Measurements from ENCODE around the gene RDH5.

Gene RDH5

DNA sequence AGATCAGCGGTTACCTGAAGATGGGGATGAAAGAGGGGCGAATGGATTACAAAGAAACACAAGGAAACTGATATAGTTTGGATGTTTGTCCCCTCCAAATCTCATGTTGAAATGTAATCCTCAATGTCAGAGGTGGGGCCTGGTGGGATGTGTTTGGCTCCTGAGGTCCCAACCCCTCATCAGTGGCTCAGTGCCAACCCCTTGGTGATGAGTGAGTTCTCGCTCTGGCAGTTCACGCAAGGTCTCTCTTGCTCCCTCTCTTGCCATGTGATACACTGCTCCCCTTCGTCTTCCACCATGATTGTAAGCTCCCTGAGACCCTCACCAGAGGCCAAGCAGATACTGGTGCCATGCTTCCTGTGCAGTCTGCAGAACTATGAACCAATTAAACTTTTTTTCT, 40.5 kb upstream of the RDH5 start:
- TF ChIP-seq FOXM1 (IDR thresholded peaks at IDR 0.05; ENCODE audit: borderline replicate concordance, low read depth) (no peak), CEBPB (IDR thresholded peaks at IDR 0.05) (no peak), EGR1 (IDR thresholded peaks at IDR 0.05) (no peak), ZBTB7A (IDR thresholded peaks at IDR 0.05; ENCODE audit: low read depth) (no peak), TAF1 (IDR thresholded peaks at IDR 0.05; ENCODE audit: low read depth) (no peak), RAD21 (IDR thresholded peaks at IDR 0.05; ENCODE audit: low read depth) (no peak), REST (IDR thresholded peaks at IDR 0.05; ENCODE audit: low read depth) (no peak), YY1 (IDR thresholded peaks at IDR 0.05; ENCODE audit: low read depth) (no peak), EP300 (IDR thresholded peaks at IDR 0.05; ENCODE audit: borderline replicate concordance) (no peak), MAX (IDR thresholded peaks at IDR 0.05) (no peak), NFIC (IDR thresholded peaks at IDR 0.05) (no peak), CREB1 (IDR thresholded peaks at IDR 0.05; ENCODE audit: low read depth) (no peak), TEAD4 (IDR thresholded peaks at IDR 0.05) (no peak), TCF12 (IDR thresholded peaks at IDR 0.05; ENCODE audit: low read depth) (no peak)
- TF ChIP-seq, protein P1, sequence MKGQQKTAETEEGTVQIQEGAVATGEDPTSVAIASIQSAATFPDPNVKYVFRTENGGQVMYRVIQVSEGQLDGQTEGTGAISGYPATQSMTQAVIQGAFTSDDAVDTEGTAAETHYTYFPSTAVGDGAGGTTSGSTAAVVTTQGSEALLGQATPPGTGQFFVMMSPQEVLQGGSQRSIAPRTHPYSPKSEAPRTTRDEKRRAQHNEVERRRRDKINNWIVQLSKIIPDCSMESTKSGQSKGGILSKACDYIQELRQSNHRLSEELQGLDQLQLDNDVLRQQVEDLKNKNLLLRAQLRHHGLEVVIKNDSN (IDR thresholded peaks at IDR 0.05), result no peak

DNA sequence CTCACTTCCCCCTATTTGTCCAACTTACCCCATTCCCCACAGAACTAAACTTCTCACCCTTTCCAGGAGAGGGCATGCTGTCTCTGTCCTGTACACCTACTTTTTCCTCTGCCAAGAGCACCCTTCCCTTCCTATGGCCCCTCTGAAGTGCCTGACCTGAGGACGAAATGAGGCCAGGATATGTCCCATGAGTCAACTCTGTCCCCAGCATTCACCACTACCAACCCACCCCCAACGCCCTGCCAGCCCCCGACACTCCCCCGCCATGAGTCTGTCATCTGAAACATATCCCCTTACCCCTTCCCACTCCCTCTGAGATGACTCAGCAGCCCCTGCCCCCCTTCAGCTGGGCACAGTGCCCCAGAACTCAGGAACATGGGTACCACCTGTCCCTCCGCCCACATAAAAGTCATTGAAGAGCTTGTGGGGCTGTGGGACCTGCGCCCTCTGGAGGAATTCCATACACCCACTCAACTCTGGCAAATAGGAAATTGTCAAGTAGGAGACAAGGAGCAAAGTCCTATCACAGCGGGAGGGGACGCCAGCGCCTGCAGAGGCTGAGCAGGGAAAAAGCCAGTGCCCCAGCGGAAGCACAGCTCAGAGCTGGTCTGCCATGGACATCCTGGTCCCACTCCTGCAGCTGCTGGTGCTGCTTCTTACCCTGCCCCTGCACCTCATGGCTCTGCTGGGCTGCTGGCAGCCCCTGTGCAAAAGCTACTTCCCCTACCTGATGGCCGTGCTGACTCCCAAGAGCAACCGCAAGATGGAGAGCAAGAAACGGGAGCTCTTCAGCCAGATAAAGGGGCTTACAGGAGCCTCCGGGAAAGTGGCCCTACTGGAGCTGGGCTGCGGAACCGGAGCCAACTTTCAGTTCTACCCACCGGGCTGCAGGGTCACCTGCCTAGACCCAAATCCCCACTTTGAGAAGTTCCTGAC, 38.8 kb upstream of the RDH5 start:
- TF ChIP-seq CREB1 (IDR thresholded peaks at IDR 0.05; ENCODE audit: low read depth) (no peak), MAX (IDR thresholded peaks at IDR 0.05) (no peak; the same call in 1 of the 2 replicates), TCF12 (IDR thresholded peaks at IDR 0.05; ENCODE audit: low read depth) (peak; percentile 70; the same call in 1 of the 2 replicates), EGR1 (IDR thresholded peaks at IDR 0.05) (peak; percentile 97), FOXM1 (IDR thresholded peaks at IDR 0.05; ENCODE audit: borderline replicate concordance, low read depth) (peak; percentile 53; the same call in 1 of the 2 replicates), RAD21 (IDR thresholded peaks at IDR 0.05; ENCODE audit: low read depth) (peak; percentile 54), REST (IDR thresholded peaks at IDR 0.05; ENCODE audit: low read depth) (no peak), TAF1 (IDR thresholded peaks at IDR 0.05; ENCODE audit: low read depth) (peak; percentile 55; the same call in 1 of the 2 replicates), EP300 (IDR thresholded peaks at IDR 0.05; ENCODE audit: borderline replicate concordance) (peak; percentile 38; the same call in 1 of the 2 replicates), YY1 (IDR thresholded peaks at IDR 0.05; ENCODE audit: low read depth) (peak; percentile 27; the same call in 1 of the 2 replicates), CEBPB (IDR thresholded peaks at IDR 0.05) (0 out of 2 replicates have a peak, but pooled peaks have one; percentile 24), ZBTB7A (IDR thresholded peaks at IDR 0.05; ENCODE audit: low read depth) (peak; percentile 91), TEAD4 (IDR thresholded peaks at IDR 0.05) (peak; percentile 91), NFIC (IDR thresholded peaks at IDR 0.05) (peak; percentile 62; the same call in 1 of the 2 replicates)
- TF ChIP-seq, protein P1 (IDR thresholded peaks at IDR 0.05), result no peak

DNA sequence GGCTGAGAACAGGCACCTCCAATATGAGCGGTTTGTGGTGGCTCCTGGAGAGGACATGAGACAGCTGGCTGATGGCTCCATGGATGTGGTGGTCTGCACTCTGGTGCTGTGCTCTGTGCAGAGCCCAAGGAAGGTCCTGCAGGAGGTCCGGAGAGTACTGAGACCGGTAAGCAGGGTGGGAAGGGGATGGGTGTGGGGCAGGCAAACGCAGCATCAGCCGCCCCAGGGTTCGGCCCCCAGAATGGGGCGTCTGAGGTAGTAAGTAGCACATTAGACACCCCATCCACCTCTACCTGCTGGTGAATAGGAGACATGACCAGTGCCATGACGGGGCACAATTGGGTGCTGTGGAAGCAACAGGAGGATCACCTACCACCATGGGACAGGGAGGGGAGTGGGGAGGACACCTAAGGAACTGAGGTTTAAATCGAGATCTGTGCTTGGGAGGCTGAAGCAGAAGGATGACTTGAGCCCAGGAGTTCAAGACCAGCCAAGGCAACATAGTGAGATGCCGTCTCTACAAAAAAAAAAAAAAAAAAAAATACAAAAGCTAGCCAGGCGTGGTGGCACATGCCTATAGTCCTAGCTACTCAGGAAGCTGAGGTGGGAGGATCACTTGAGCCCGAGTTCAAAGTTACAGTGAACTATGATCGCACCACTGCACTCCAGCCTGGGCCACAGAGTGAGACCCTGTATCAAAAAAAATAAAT, 38.0 kb upstream of the RDH5 start:
- no peak for TF ChIP-seq MAX (IDR thresholded peaks at IDR 0.05)
- TF ChIP-seq TCF12 (IDR thresholded peaks at IDR 0.05; ENCODE audit: low read depth), result no peak
- TF ChIP-seq REST (IDR thresholded peaks at IDR 0.05; ENCODE audit: low read depth), result no peak
- TF ChIP-seq ZBTB7A (IDR thresholded peaks at IDR 0.05; ENCODE audit: low read depth), result no peak

All from Ishikawa (cell line).